SK-N-SH (cell line): ENCODE data around the gene MYO1E.

Experiments
- CHD2 ChIP-seq: fragments of 150-350 bp; IDR thresholded peaks from 2 replicates; pipeline ENCODE4 v1.6.1; 2018; ENCODE audit warnings: low read length; ENCODE audit not compliant: partially characterized antibody
- ELF1 ChIP-seq: IDR thresholded peaks from 2 replicates; pipeline ENCODE4 v1.4.0; 2012
- NRF1 ChIP-seq: IDR thresholded peaks from 2 replicates; pipeline ENCODE4 v1.6.1; 2012; ENCODE audit warnings: low read depth, mild to moderate bottlenecking, low read length
- POLR2AphosphoS5 ChIP-seq: IDR thresholded peaks from 2 replicates; pipeline ENCODE4 v1.6.1; 2012; ENCODE audit warnings: low read depth, low read length
- USF1 ChIP-seq: IDR thresholded peaks from 2 replicates; pipeline ENCODE4 v1.4.0; 2012; ENCODE audit warnings: low read depth, borderline replicate concordance
- TF ChIP-seq, protein P1 (sequence below): fragments of 200-600 bp; sonication (generic); IDR thresholded peaks from 2 replicates; pipeline ENCODE4 v1.6.1; 2017; ENCODE audit warnings: antibody characterized with exemption, mild to moderate bottlenecking, moderate library complexity
- TF ChIP-seq, protein P2 (sequence below): IDR thresholded peaks from 2 replicates; pipeline ENCODE4 v1.6.1; 2012; ENCODE audit warnings: mild to moderate bottlenecking, low read depth, low read length, moderate library complexity

- TF ChIP-seq CHD2, result no peak
- no peak for TF ChIP-seq POLR2AphosphoS5
- TF ChIP-seq NRF1, result no peak
- TF ChIP-seq, protein P1, sequence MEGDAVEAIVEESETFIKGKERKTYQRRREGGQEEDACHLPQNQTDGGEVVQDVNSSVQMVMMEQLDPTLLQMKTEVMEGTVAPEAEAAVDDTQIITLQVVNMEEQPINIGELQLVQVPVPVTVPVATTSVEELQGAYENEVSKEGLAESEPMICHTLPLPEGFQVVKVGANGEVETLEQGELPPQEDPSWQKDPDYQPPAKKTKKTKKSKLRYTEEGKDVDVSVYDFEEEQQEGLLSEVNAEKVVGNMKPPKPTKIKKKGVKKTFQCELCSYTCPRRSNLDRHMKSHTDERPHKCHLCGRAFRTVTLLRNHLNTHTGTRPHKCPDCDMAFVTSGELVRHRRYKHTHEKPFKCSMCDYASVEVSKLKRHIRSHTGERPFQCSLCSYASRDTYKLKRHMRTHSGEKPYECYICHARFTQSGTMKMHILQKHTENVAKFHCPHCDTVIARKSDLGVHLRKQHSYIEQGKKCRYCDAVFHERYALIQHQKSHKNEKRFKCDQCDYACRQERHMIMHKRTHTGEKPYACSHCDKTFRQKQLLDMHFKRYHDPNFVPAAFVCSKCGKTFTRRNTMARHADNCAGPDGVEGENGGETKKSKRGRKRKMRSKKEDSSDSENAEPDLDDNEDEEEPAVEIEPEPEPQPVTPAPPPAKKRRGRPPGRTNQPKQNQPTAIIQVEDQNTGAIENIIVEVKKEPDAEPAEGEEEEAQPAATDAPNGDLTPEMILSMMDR, result no peak
- no peak for TF ChIP-seq ELF1
- TF ChIP-seq, protein P2, sequence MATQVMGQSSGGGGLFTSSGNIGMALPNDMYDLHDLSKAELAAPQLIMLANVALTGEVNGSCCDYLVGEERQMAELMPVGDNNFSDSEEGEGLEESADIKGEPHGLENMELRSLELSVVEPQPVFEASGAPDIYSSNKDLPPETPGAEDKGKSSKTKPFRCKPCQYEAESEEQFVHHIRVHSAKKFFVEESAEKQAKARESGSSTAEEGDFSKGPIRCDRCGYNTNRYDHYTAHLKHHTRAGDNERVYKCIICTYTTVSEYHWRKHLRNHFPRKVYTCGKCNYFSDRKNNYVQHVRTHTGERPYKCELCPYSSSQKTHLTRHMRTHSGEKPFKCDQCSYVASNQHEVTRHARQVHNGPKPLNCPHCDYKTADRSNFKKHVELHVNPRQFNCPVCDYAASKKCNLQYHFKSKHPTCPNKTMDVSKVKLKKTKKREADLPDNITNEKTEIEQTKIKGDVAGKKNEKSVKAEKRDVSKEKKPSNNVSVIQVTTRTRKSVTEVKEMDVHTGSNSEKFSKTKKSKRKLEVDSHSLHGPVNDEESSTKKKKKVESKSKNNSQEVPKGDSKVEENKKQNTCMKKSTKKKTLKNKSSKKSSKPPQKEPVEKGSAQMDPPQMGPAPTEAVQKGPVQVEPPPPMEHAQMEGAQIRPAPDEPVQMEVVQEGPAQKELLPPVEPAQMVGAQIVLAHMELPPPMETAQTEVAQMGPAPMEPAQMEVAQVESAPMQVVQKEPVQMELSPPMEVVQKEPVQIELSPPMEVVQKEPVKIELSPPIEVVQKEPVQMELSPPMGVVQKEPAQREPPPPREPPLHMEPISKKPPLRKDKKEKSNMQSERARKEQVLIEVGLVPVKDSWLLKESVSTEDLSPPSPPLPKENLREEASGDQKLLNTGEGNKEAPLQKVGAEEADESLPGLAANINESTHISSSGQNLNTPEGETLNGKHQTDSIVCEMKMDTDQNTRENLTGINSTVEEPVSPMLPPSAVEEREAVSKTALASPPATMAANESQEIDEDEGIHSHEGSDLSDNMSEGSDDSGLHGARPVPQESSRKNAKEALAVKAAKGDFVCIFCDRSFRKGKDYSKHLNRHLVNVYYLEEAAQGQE, result peak; percentile 93
- TF ChIP-seq USF1, result no peak
Observed at GRCh38 chr15:59420986-59421618, 48.4 kb upstream of the MYO1E start.
